Osteocyte (in vitro differentiated cells): ENCODE results near the gene KCNK4. TPM values are rescaled to one million over a fixed set of nuclear protein-coding genes. Genes with fewer than 3 reads are reported as not detected.

Experiments used
- DNase-seq: peaks from one replicate; pipeline ENCODE4 v3.0.0; 2021; ENCODE audit warnings: mixed read lengths; ENCODE audit not compliant: unreplicated experiment; ENCODE audit errors: extremely low spot score
- H3K27ac Mint-ChIP-seq: one replicate; pipeline ENCODE4 v1.8.0; 2021; ENCODE audit warnings: mild to moderate bottlenecking, mixed read lengths; ENCODE audit not compliant: unreplicated experiment
- H3K27me3 Mint-ChIP-seq: one replicate; pipeline ENCODE4 v1.8.0; 2021; ENCODE audit warnings: mixed read lengths; ENCODE audit not compliant: unreplicated experiment
- H3K36me3 Mint-ChIP-seq: one replicate; pipeline ENCODE4 v1.8.0; 2021; ENCODE audit warnings: mixed read lengths; ENCODE audit not compliant: unreplicated experiment
- H3K4me1 Mint-ChIP-seq: one replicate; pipeline ENCODE4 v1.8.0; 2021; ENCODE audit warnings: mixed read lengths; ENCODE audit not compliant: unreplicated experiment
- H3K4me3 Mint-ChIP-seq: one replicate; pipeline ENCODE4 v1.8.0; 2021; ENCODE audit warnings: mild to moderate bottlenecking, moderate library complexity, mixed read lengths; ENCODE audit not compliant: unreplicated experiment
- H3K9me3 Mint-ChIP-seq: one replicate; pipeline ENCODE4 v1.8.0; 2021; ENCODE audit warnings: mixed read lengths; ENCODE audit not compliant: unreplicated experiment
- total RNA-seq: library from RNA; stranded (reverse); gene quantifications from 2 replicates; pipeline ENCODE4 v1.2.1, GENCODE V29; 2021
- TF ChIP-seq, protein P1 (sequence below): fragments of 200-600 bp; sonication (generic); IDR thresholded peaks from 2 replicates; pipeline ENCODE4 v1.5.0; 2021; ENCODE audit warnings: antibody characterized with exemption, mild to moderate bottlenecking, moderate library complexity

The KCNK4 gene
- total RNA-seq, 1 donor from 2014 or later: 0.43 TPM

GRCh38 chr11:64268025-64268892 lies 22.8 kb upstream of the KCNK4 start:
- peaks cover under 1% of the 10 kb centered on the region for H3K36me3 Mint-ChIP-seq
- H3K4me3 Mint-ChIP-seq: peak overlapping the region; percentile 96
- no peak for DNase-seq
- H3K27me3 Mint-ChIP-seq: no peaks in the 10 kb centered on the region
- no peaks in the 10 kb centered on the region for H3K9me3 Mint-ChIP-seq
- peaks cover 23% of the 10 kb centered on the region for H3K4me1 Mint-ChIP-seq
- TF ChIP-seq, protein P1, sequence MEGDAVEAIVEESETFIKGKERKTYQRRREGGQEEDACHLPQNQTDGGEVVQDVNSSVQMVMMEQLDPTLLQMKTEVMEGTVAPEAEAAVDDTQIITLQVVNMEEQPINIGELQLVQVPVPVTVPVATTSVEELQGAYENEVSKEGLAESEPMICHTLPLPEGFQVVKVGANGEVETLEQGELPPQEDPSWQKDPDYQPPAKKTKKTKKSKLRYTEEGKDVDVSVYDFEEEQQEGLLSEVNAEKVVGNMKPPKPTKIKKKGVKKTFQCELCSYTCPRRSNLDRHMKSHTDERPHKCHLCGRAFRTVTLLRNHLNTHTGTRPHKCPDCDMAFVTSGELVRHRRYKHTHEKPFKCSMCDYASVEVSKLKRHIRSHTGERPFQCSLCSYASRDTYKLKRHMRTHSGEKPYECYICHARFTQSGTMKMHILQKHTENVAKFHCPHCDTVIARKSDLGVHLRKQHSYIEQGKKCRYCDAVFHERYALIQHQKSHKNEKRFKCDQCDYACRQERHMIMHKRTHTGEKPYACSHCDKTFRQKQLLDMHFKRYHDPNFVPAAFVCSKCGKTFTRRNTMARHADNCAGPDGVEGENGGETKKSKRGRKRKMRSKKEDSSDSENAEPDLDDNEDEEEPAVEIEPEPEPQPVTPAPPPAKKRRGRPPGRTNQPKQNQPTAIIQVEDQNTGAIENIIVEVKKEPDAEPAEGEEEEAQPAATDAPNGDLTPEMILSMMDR: no peak
- peak overlapping the region; percentile 99 for H3K27ac Mint-ChIP-seq

DNA sequence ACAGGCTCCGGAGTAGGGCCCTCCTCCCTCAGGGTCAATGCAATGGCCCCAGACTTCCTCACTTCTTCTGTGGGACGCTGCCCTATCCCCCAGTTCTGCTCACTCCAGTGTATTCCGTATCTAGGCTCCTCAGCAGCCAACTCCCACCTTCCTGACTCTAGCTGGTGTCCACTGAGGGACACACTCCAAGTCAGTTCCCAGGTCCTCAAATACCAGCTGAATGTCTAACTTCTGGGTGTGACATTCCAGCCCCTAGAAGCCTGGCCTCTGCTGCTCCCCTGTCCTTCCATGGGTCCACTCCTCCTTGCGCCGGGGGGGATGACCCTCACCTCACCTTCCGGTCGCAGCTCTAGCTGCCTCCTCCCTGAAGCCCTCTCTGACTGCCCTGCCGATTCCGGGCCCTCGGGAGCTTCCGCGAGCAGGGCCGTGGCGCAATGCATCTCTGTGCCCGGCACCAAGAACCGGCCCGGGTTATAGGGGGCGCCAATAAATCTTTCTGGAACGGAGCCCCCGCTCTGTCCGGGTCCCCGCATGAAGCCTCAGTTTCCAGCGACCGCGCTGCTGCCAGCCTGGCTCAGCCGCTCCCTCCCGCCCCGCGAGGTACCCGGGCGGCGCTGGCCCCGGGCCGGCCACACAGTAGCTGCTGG lies 22.1 kb upstream of the KCNK4 start:
- DNase-seq: no peak
- Mint-ChIP-seq H3K4me3 (peak overlapping the region; percentile 96), H3K27ac (peak overlapping the region; percentile 99)

DNA sequence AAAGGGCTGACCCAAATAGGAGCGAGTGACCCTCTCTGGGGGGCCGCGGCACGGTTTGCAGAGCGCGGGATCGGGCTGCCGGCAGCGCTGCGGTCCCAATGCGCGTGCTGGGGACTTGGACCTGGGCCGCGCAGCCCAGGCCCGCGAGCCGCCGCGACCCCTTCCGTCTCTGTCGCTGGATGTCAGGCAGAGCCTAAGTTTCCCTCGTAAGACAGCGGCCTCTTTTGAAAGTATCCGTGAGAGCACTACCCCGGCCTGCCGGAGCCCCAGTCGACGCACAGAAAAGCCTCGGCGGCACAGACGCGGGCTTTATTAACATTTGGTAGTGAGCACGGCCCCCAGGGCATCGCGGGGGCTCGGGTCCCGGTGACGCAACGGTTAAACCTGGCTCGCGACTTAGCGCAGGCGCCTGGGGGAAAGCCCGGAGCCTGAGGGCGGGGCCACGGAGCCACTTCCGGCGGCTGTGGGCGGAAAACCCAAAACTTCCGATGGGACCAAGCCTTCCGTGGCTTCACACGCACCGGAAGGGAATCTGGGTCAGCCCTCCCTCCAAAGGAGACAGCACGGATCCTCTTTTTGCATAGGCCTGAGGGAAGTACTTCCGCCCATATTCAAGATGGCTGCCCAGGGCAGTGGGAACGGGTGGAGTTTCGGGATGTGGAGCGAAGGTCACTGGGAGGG lies 21.4 kb upstream of the KCNK4 start:
- Mint-ChIP-seq H3K27ac (peak overlapping the region; percentile 99), H3K27me3 (no peaks in the 10 kb centered on the region), H3K9me3 (no peaks in the 10 kb centered on the region), H3K36me3 (no peaks in the 10 kb centered on the region), H3K4me3 (peak overlapping the region; percentile 96), H3K4me1 (peaks cover 22% of the 10 kb centered on the region)
- TF ChIP-seq, protein P1: peak; percentile 36
- peak; percentile 99 for DNase-seq

More for the DNA sequence above, 22.1 kb upstream of the KCNK4 start:
- TF ChIP-seq, protein P1: no peak
- no peaks in the 10 kb centered on the region for H3K36me3 Mint-ChIP-seq
- H3K27me3 Mint-ChIP-seq: no peaks in the 10 kb centered on the region
- no peaks in the 10 kb centered on the region for H3K9me3 Mint-ChIP-seq
- H3K4me1 Mint-ChIP-seq: peaks cover 22% of the 10 kb centered on the region

GRCh38 chr11:64275031-64275800 lies 15.9 kb upstream of the KCNK4 start:
- TF ChIP-seq, protein P1: no peak
- Mint-ChIP-seq H3K4me1 (peaks cover 21% of the 10 kb centered on the region), H3K9me3 (no peaks in the 10 kb centered on the region), H3K27me3 (no peaks in the 10 kb centered on the region), H3K27ac (peak overlapping the region; percentile 54), H3K36me3 (peaks cover 8% of the 10 kb centered on the region), H3K4me3 (no peak overlapping the region)
- no peak for DNase-seq
